ENCODE measurements around the gene HEXD.

The HEXD gene

DNA sequence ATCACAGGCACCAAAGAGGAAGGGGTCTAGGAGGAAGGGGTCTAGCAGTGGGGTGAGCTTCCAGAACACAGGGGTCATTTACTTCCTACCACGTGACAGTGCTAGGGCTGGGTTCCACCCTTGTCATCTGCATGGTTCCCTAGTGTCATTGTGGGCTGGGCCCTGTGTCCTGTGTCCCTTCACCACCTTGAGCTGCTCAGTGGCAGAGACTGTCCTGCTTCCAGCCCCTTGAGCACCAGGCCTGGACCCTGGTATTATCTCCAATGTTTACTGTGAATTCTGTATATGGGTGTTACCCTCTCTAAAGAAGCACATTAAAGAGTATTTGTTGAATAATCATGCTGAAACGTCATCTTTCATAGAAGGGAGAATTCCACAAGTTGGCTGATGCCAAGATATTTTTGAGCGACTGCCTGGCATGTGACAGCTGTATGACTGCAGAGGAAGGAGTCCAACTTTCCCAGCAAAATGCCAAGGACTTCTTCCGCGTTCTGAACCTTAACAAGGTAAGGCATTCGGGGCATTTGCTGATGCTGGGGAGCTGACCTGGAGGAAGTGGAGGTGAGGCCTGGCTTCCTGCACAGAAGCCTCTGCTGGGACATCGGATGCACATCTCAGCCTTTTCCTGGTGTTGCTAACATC, 45.9 kb downstream of the HEXD start:
- TF ChIP-seq TEAD4 (IDR thresholded peaks at IDR 0.05) = no peak
- no peak for TF ChIP-seq CREB1 (IDR thresholded peaks at IDR 0.05; ENCODE audit: low read depth)

DNA sequence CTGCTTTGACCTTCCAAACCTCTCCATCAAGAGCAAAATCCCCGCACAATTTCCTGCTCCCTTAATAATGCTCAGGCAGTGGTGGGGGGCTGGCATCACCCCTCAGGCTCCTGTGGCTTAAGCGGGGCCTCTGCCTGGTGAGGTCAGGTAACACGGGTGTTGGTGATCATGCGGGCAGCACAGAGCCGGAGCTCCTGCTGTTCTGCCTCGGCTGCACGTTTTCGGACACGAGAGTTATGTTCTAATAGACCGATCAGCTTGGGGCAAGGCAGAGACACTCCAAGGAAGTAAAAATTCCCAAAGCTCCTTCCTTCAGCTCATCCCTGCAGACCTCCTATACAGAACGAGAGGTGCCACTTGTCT, 46.4 kb downstream of the HEXD start:
- TF ChIP-seq NFIC (IDR thresholded peaks at IDR 0.05) = no peak
- TF ChIP-seq TAF1 (IDR thresholded peaks at IDR 0.05; ENCODE audit: low read depth) = no peak
- TF ChIP-seq, protein P1, sequence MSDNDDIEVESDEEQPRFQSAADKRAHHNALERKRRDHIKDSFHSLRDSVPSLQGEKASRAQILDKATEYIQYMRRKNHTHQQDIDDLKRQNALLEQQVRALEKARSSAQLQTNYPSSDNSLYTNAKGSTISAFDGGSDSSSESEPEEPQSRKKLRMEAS (IDR thresholded peaks at IDR 0.05) = no peak
- TF ChIP-seq ZBTB7A (IDR thresholded peaks at IDR 0.05; ENCODE audit: low read depth) = no peak
- TF ChIP-seq CEBPB (IDR thresholded peaks at IDR 0.05) = no peak
- TF ChIP-seq, protein P2, sequence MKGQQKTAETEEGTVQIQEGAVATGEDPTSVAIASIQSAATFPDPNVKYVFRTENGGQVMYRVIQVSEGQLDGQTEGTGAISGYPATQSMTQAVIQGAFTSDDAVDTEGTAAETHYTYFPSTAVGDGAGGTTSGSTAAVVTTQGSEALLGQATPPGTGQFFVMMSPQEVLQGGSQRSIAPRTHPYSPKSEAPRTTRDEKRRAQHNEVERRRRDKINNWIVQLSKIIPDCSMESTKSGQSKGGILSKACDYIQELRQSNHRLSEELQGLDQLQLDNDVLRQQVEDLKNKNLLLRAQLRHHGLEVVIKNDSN (IDR thresholded peaks at IDR 0.05) = no peak

DNA sequence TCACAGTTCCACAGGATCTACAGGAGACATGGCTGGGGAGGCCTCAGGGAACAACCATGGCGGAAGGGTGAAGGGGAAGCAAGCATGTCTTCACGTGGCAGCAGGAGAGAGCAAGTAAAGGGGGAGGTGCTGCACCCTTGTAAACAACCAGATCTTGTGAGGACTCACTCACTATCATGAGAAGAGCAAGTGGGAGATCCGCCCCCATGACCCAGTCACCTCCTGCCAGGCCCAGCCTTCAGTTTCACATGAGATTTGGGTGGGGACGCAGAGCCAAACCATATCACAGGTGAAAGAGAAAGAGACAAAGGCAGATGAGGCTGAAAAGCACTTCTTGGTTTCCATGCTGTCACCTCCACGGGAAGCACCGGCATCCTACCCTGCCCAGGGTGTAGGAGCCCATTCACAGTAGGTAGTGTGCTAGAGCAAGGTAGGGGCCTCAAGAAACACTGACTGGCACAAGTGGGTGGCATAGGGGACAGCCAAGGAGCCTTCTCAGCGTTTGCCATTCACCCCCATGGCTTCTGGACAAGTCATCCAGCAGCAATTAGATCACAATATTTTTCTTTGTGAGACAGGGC, 47.0 kb downstream of the HEXD start:
- TF ChIP-seq, protein P1 (IDR thresholded peaks at IDR 0.05) = no peak
- TF ChIP-seq TEAD4 (IDR thresholded peaks at IDR 0.05) = no peak

DNA sequence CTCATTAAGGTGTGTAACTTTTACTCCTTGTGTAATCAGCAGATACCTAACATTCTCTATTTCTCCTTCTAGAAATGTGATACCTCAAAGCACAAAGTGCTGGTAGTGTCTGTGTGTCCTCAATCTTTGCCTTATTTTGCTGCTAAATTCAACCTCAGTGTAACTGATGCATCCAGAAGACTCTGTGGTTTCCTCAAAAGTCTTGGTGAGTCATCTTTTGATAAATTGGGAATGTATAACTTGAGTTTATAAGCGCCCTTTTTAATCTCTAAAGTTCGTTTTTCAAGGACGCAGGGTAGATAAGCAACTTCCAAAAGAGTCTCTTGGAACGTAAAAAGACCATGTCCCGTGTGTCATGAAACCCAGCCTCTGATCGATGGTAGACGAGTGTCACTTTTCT, 50.5 kb downstream of the HEXD start:
- TF ChIP-seq TAF1 (IDR thresholded peaks at IDR 0.05; ENCODE audit: low read depth) (no peak), FOXM1 (IDR thresholded peaks at IDR 0.05; ENCODE audit: borderline replicate concordance, low read depth) (no peak), RAD21 (IDR thresholded peaks at IDR 0.05; ENCODE audit: low read depth) (no peak), EGR1 (IDR thresholded peaks at IDR 0.05) (no peak), CREB1 (IDR thresholded peaks at IDR 0.05; ENCODE audit: low read depth) (no peak), NFIC (IDR thresholded peaks at IDR 0.05) (no peak), TEAD4 (IDR thresholded peaks at IDR 0.05) (no peak), EP300 (IDR thresholded peaks at IDR 0.05; ENCODE audit: borderline replicate concordance) (no peak), ZBTB7A (IDR thresholded peaks at IDR 0.05; ENCODE audit: low read depth) (no peak)
- TF ChIP-seq, protein P3, sequence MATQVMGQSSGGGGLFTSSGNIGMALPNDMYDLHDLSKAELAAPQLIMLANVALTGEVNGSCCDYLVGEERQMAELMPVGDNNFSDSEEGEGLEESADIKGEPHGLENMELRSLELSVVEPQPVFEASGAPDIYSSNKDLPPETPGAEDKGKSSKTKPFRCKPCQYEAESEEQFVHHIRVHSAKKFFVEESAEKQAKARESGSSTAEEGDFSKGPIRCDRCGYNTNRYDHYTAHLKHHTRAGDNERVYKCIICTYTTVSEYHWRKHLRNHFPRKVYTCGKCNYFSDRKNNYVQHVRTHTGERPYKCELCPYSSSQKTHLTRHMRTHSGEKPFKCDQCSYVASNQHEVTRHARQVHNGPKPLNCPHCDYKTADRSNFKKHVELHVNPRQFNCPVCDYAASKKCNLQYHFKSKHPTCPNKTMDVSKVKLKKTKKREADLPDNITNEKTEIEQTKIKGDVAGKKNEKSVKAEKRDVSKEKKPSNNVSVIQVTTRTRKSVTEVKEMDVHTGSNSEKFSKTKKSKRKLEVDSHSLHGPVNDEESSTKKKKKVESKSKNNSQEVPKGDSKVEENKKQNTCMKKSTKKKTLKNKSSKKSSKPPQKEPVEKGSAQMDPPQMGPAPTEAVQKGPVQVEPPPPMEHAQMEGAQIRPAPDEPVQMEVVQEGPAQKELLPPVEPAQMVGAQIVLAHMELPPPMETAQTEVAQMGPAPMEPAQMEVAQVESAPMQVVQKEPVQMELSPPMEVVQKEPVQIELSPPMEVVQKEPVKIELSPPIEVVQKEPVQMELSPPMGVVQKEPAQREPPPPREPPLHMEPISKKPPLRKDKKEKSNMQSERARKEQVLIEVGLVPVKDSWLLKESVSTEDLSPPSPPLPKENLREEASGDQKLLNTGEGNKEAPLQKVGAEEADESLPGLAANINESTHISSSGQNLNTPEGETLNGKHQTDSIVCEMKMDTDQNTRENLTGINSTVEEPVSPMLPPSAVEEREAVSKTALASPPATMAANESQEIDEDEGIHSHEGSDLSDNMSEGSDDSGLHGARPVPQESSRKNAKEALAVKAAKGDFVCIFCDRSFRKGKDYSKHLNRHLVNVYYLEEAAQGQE (IDR thresholded peaks at IDR 0.05; ENCODE audit: low read depth) = no peak
- TF ChIP-seq, protein P2 (IDR thresholded peaks at IDR 0.05) = no peak

DNA sequence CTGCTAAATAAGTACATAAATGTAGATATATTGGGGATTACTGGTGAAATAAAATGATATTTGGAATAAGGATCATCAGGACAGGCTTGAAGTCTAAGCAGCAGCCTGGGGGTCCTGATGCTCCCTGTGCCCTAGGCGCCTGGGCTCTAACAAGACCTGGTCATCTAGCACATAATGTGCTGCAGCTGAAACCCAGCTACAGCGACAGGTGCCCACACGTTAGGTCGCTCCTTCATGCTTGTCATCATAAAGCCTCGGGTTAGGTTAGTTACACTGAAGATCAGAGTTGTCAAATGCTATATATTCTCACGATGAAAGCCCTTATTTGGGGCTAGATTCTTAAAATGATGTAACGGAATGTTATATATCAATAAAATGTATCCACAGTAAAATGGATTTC, 51.9 kb downstream of the HEXD start:
- TF ChIP-seq CREB1 (IDR thresholded peaks at IDR 0.05; ENCODE audit: low read depth) (no peak), RAD21 (IDR thresholded peaks at IDR 0.05; ENCODE audit: low read depth) (no peak), TEAD4 (IDR thresholded peaks at IDR 0.05) (no peak), YY1 (IDR thresholded peaks at IDR 0.05; ENCODE audit: low read depth) (no peak), EP300 (IDR thresholded peaks at IDR 0.05; ENCODE audit: borderline replicate concordance) (no peak), EGR1 (IDR thresholded peaks at IDR 0.05) (no peak)
- TF ChIP-seq, protein P3 (IDR thresholded peaks at IDR 0.05; ENCODE audit: low read depth) = no peak

DNA sequence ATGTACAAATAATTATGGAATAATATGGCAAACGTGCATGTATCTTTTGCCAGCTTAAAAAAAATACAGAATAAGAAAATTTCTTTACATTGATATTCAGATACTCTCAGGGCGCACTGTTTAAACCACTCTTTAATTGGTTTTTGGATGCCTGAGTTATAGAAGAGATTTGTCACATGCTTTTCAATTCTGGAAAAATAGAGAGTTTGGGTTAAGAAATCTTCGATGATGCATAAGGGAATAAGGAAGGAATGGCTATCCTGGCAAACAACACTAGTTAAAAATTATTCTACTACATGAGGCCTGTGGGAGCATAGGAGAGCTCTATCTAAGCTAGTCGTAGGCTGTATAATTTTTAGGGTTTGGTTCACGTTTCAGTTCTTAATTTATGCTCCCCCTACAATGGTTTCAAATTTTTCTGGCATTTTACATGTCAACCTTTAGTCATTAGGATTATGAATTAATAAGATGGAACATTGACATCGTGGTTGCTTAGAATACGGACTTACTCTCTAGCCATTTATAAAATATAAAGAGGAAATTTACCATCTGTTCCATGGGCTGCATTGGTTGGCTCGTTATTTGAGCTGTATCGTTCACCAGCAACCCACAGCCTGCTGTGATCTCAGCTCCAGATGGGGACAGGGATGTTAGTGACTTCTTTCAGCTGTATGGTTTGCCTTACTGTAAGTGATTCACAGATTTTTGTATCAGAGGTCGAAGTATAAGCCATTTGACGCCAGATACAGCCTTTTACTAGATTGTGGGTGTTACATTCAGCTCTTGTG, 56.3 kb downstream of the HEXD start:
- TF ChIP-seq CEBPB (IDR thresholded peaks at IDR 0.05) (no peak), RAD21 (IDR thresholded peaks at IDR 0.05; ENCODE audit: low read depth) (no peak), YY1 (IDR thresholded peaks at IDR 0.05; ENCODE audit: low read depth) (no peak)
- TF ChIP-seq, protein P3 (IDR thresholded peaks at IDR 0.05; ENCODE audit: low read depth) = no peak
